ENCODE measurements around the gene GPC5.

GRCh38 chr13:91353494-91353893 lies 44.9 kb upstream of the GPC5 start:
- no peak for TF ChIP-seq MAX (IDR thresholded peaks at IDR 0.05)
- TF ChIP-seq, protein P1, sequence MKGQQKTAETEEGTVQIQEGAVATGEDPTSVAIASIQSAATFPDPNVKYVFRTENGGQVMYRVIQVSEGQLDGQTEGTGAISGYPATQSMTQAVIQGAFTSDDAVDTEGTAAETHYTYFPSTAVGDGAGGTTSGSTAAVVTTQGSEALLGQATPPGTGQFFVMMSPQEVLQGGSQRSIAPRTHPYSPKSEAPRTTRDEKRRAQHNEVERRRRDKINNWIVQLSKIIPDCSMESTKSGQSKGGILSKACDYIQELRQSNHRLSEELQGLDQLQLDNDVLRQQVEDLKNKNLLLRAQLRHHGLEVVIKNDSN (IDR thresholded peaks at IDR 0.05) = no peak
- no peak for TF ChIP-seq EGR1 (IDR thresholded peaks at IDR 0.05)
- TF ChIP-seq TEAD4 (IDR thresholded peaks at IDR 0.05) = no peak
- TF ChIP-seq CEBPB (IDR thresholded peaks at IDR 0.05) = no peak
- TF ChIP-seq YY1 (IDR thresholded peaks at IDR 0.05; ENCODE audit: low read depth) = no peak
- no peak for TF ChIP-seq TAF1 (IDR thresholded peaks at IDR 0.05; ENCODE audit: low read depth)
- no peak for TF ChIP-seq FOXM1 (IDR thresholded peaks at IDR 0.05; ENCODE audit: borderline replicate concordance, low read depth)
